Astrocyte (in vitro differentiated cells and primary cell): ENCODE data around the gene WDR13.

ENCODE experiments used
- EZH2 ChIP-seq: IDR thresholded peaks from 2 replicates; pipeline ENCODE4 v1.6.1; 2012; ENCODE audit warnings: mild to moderate bottlenecking, low read length, inconsistent platforms; ENCODE audit not compliant: insufficient read depth
- TF ChIP-seq, protein P1 (sequence below): IDR thresholded peaks from 2 replicates; pipeline ENCODE4 v1.5.1; 2011; ENCODE audit warnings: low read depth, mild to moderate bottlenecking, inconsistent platforms, low read length, moderate library complexity; ENCODE audit not compliant: insufficient read depth

GRCh38 chrX:48595929-48596328, 1.4 kb upstream of the WDR13 start:
- TF ChIP-seq, protein P1, sequence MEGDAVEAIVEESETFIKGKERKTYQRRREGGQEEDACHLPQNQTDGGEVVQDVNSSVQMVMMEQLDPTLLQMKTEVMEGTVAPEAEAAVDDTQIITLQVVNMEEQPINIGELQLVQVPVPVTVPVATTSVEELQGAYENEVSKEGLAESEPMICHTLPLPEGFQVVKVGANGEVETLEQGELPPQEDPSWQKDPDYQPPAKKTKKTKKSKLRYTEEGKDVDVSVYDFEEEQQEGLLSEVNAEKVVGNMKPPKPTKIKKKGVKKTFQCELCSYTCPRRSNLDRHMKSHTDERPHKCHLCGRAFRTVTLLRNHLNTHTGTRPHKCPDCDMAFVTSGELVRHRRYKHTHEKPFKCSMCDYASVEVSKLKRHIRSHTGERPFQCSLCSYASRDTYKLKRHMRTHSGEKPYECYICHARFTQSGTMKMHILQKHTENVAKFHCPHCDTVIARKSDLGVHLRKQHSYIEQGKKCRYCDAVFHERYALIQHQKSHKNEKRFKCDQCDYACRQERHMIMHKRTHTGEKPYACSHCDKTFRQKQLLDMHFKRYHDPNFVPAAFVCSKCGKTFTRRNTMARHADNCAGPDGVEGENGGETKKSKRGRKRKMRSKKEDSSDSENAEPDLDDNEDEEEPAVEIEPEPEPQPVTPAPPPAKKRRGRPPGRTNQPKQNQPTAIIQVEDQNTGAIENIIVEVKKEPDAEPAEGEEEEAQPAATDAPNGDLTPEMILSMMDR: no peak
- TF ChIP-seq EZH2: no peak
